Measurements from ENCODE around the gene POFUT2.

DNA sequence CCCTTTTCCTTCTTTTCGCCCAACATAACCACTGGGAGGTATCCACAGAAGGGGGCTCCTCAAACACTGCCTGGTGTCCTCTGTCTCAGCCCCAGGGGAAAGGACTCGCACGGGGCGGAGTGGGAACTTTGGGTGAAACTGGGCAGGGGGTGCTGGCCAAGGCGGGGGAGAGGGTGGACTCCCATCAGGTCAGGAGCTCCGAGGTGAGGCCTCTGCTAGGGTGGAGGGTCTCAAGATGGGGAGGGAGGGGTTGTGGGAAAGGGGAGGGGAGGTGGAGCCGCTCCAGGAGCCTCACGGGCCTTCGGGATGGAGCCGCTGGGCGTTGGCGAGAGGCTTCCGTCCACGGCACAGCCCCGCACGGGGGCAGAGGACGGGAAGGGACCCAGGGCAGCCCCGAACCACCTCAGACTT is 43.2 kb upstream of the POFUT2 start:
- TF ChIP-seq CTCF (IDR thresholded peaks at IDR 0.05) (no peak), POLR2A (IDR thresholded peaks at IDR 0.05) (no peak), EP300 (IDR thresholded peaks at IDR 0.05) (no peak)

Measured in ovary (tissue), 3 donors.